ENCODE measurements around the gene LCN6.

GRCh38 chr9:136726631-136727191, 21.6 kb downstream of the LCN6 start:
- TF ChIP-seq, protein P1, sequence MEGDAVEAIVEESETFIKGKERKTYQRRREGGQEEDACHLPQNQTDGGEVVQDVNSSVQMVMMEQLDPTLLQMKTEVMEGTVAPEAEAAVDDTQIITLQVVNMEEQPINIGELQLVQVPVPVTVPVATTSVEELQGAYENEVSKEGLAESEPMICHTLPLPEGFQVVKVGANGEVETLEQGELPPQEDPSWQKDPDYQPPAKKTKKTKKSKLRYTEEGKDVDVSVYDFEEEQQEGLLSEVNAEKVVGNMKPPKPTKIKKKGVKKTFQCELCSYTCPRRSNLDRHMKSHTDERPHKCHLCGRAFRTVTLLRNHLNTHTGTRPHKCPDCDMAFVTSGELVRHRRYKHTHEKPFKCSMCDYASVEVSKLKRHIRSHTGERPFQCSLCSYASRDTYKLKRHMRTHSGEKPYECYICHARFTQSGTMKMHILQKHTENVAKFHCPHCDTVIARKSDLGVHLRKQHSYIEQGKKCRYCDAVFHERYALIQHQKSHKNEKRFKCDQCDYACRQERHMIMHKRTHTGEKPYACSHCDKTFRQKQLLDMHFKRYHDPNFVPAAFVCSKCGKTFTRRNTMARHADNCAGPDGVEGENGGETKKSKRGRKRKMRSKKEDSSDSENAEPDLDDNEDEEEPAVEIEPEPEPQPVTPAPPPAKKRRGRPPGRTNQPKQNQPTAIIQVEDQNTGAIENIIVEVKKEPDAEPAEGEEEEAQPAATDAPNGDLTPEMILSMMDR (conservative IDR thresholded peaks at IDR 0.05 in 1 of 2, IDR thresholded peaks at IDR 0.05 in 1 of 2; ENCODE audit: extremely low read depth in 1 of 2, insufficient read depth in 1 of 2, low read depth in 1 of 2, low read length in 2 of 2): peak; percentile 47 to 58
- TF ChIP-seq EZH2 (IDR thresholded peaks at IDR 0.05; ENCODE audit: borderline replicate concordance, low read length): no peak
